Lower leg skin (tissue), 4 donors: ENCODE results near the gene MOSPD3. TPM values are rescaled to one million over a fixed set of nuclear protein-coding genes. Genes with fewer than 3 reads are reported as not detected.
"Not testable (repeated sequence)": the region's sequence is repeated elsewhere in the genome, so short reads cannot be mapped to it uniquely, and the experiment has no call there.

Experiments
- DNase-seq, 2 donors: peaks; one replicate each; pipeline ENCODE4 v3.0.0-alpha.2; 2019; ENCODE audit warnings: low spot score in 2 of 2
- H3K4me3 ChIP-seq: fragments of 200-600 bp; sonication (generic); 2 replicates; pipeline ENCODE4 v1.5.1; 2017; ENCODE audit warnings: mild to moderate bottlenecking, low read depth; ENCODE audit not compliant: poor library complexity, severe bottlenecking
- POLR2A ChIP-seq, 2 donors: fragments of 450-650 bp; IDR thresholded peaks; one replicate each; pipeline ENCODE4 v1.6.1; 2016 to 2017; ENCODE audit warnings: antibody characterized with exemption in 2 of 2, mild to moderate bottlenecking in 1 of 2, moderate library complexity in 1 of 2
- WGBS, 2 donors: methylation state at CpG; one replicate each; pipeline ENCODE4 v1.1.5; 2018; 5-methylcytosine and 5-hydroxymethylcytosine counted together
- intact Hi-C: fragments of 100-400 bp; cut with DNase I; formaldehyde crosslinking; loops from one replicate; pipeline ENCODE4 v1.15.0; 2023; ENCODE audit warnings: low total_unique reads
- total RNA-seq, 4 donors: library from RNA; depleted of rRNA; stranded (reverse); fragments of >200 nt; gene quantifications; one replicate each; pipeline ENCODE4 v1.1.0, GENCODE V29; 2016
- TF ChIP-seq, protein P1 (sequence below), 3 donors: fragments of 450-650 bp; IDR thresholded peaks; one replicate each; pipeline ENCODE4 v1.5.1; 2016; ENCODE audit warnings: antibody characterized with exemption in 3 of 3, mild to moderate bottlenecking in 3 of 3, moderate library complexity in 2 of 3

MOSPD3 gene, protein sequence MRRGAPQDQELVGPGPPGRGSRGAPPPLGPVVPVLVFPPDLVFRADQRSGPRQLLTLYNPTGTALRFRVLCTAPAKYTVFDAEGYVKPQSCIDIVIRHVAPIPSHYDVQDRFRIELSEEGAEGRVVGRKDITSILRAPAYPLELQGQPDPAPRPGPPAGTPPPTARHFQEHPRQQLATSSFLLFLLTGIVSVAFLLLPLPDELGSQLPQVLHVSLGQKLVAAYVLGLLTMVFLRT
- total RNA-seq, result 10 to 100 TPM; 22.3 to 33.5 (median 26.9) TPM

- peak in 1 of 2 donors; percentile 64 for TF ChIP-seq POLR2A (IDR thresholded peaks at IDR 0.05)
- TF ChIP-seq, protein P1, sequence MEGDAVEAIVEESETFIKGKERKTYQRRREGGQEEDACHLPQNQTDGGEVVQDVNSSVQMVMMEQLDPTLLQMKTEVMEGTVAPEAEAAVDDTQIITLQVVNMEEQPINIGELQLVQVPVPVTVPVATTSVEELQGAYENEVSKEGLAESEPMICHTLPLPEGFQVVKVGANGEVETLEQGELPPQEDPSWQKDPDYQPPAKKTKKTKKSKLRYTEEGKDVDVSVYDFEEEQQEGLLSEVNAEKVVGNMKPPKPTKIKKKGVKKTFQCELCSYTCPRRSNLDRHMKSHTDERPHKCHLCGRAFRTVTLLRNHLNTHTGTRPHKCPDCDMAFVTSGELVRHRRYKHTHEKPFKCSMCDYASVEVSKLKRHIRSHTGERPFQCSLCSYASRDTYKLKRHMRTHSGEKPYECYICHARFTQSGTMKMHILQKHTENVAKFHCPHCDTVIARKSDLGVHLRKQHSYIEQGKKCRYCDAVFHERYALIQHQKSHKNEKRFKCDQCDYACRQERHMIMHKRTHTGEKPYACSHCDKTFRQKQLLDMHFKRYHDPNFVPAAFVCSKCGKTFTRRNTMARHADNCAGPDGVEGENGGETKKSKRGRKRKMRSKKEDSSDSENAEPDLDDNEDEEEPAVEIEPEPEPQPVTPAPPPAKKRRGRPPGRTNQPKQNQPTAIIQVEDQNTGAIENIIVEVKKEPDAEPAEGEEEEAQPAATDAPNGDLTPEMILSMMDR (IDR thresholded peaks at IDR 0.05), result no peak
- DNase-seq, result peak; percentile 100
- H3K4me3 ChIP-seq, result peak within 1 kb of the TSS; percentile 47
- intact Hi-C loops, result no loop called here
- 0% methylated on average over 40 to 53 of the region's 61 CpGs for WGBS, 2 donors
Observed at GRCh38 chr7:100611983-100612729, at the start of gene MOSPD3. TSS of gene MOSPD3 (plus strand) at chr7:100612540. CDS start at chr7:100612792, 252 bp downstream.

- intact Hi-C loops, result loop anchor here (10.0 kb wide), 1 partner anchor 292 kb away; the partner anchor contains the start of gene SLC12A9
- TF ChIP-seq, protein P1 (IDR thresholded peaks at IDR 0.05), result no peak
- no peak for TF ChIP-seq POLR2A (IDR thresholded peaks at IDR 0.05)
- 92% methylated on average over 8 of the region's 8 CpGs for WGBS, 2 donors
- H3K4me3 ChIP-seq, result no peak overlapping the region
- no peak for DNase-seq
Observed at GRCh38 chr7:100563100-100563564, 49.2 kb upstream of the MOSPD3 start.

DNA sequence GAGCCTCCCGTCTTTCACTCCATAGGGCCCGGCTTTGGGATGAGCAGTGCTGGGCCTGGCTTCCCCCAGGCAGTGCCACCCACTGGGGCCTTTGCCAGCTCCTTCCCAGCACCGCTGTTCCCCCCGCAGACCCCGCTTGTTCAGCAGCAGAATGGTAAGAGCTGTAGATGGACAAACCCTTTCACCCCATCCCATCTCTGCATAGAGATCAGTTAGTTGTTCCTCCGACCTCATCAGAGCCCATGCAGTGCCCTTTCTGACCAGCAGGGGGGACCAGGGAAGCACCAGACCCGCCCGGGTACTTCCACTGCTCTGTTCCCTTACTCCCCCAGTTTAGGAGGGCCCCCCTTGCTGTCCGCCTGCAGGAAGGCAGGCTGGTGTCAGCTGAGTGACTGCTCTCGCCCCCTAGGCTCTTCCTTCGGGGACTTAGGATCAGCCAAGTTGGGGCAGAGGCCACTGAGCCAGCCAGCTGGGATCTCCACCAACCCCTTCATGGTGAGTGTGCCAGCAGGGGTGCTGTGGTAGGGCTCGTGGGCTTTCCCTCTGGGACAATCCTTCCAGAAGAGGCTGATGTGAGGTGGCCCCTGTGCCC, 48.4 kb upstream of the MOSPD3 start:
- peak; percentile 84 to 97 for DNase-seq
- WGBS, 2 donors, result 30 to 32% methylated on average over 12 of the region's 12 CpGs
- TF ChIP-seq, protein P1 (IDR thresholded peaks at IDR 0.05), result peak in 1 of 3 donors; percentile 89
- no peak for TF ChIP-seq POLR2A (IDR thresholded peaks at IDR 0.05)
- no peak overlapping the region for H3K4me3 ChIP-seq
- intact Hi-C loops, result loop anchor here (10.0 kb wide), 1 partner anchor 291 kb away; the partner anchor contains the start of gene SLC12A9

DNA sequence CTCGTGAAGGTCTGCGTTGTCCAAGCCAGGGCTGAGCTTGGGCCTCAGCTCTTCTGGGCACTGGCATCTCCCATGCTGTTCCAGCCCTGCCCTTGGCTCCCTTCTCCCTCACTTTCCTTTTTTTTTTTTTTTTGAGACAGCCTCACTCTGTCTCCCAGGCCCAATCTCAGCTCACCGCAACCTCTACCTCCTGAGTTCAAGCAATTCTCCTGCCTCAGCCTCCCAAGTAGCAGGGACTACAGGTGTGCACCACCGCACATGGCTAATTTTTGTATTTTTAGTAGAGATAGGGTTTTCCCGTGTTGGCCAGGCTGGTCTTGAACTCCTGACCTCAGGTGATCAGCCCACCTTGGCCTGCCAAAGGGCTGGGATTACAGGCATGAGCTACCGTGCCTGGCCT, 47.9 kb upstream of the MOSPD3 start:
- 92% methylated on average over 6 of the region's 6 CpGs for whole genome bisulfite sequencing, 2 donors
- not testable (repeated sequence) for H3K4me3 ChIP-seq, DNase-seq
- intact Hi-C loops, result loop anchor here (10.0 kb wide), 1 partner anchor 290 kb away; the partner anchor contains the start of gene SLC12A9

GRCh38 chr7:100565133-100565571, 47.2 kb upstream of the MOSPD3 start:
- DNase-seq, result no peak
- TF ChIP-seq, protein P1 (IDR thresholded peaks at IDR 0.05), result no peak
- TF ChIP-seq POLR2A (IDR thresholded peaks at IDR 0.05), result no peak
- H3K4me3 ChIP-seq, result no peak overlapping the region
- intact Hi-C loops, result loop anchor here (10.0 kb wide), 1 partner anchor 290 kb away; the partner anchor contains the start of gene SLC12A9
- 95 to 96% methylated on average over 11 of the region's 11 CpGs for WGBS, 2 donors
